Tibial artery (tissue), 4 donors: ENCODE data around the gene CGNL1.

Experiments used
- DNase-seq, 2 donors: peaks; one replicate each; pipeline ENCODE4 v3.0.0-alpha.2; 2019
- H3K27ac ChIP-seq, 2 donors: fragments of 200-600 bp; sonication (generic) in 1 of 2; 1 replicate in 1 of 2; 2 replicates in 1 of 2; pipeline ENCODE4 v1.5.1; 2018 to 2019; ENCODE audit warnings: mild to moderate bottlenecking in 1 of 2
- H3K27me3 ChIP-seq, 2 donors: fragments of 200-600 bp; sonication (generic) in 1 of 2; one replicate each; pipeline versions ENCODE4 v1.5.1 to v1.6.0; 2016 to 2019
- H3K36me3 ChIP-seq, 3 donors: fragments of 200-600 bp; sonication (generic) in 2 of 3; one replicate each; pipeline ENCODE4 v1.5.1; 2016 to 2019; ENCODE audit warnings: mild to moderate bottlenecking in 2 of 3
- H3K4me1 ChIP-seq, 4 donors: fragments of 200-600 bp; sonication (generic) in 2 of 4; 1 replicate in 3 of 4; 2 replicates in 1 of 4; pipeline ENCODE4 v1.5.1; 2016 to 2019
- H3K4me3 ChIP-seq, 2 donors: fragments of 200-600 bp; sonication (generic) in 1 of 2; 1 replicate in 1 of 2; 2 replicates in 1 of 2; pipeline ENCODE4 v1.5.1; 2018 to 2019; ENCODE audit warnings: mild to moderate bottlenecking in 2 of 2
- H3K9me3 ChIP-seq, 3 donors: fragments of 200-600 bp; sonication (generic) in 1 of 3; one replicate each; pipeline ENCODE4 v1.5.1; 2016 to 2019
- intact Hi-C: fragments of 100-400 bp; cut with DNase I; formaldehyde crosslinking; loops from one replicate; pipeline ENCODE4 v1.15.0; 2023; ENCODE audit warnings: low total_unique reads
- TF ChIP-seq, protein P1 (sequence below), 2 experiments: fragments of 200-600 bp in 1 of 2; fragments of 450-650 bp in 1 of 2; IDR thresholded peaks; one replicate each; pipeline ENCODE4 v1.5.1; 2017 to 2019; ENCODE audit warnings: antibody characterized with exemption in 2 of 2, mild to moderate bottlenecking in 1 of 2, moderate library complexity in 1 of 2

The CGNL1 gene

DNA sequence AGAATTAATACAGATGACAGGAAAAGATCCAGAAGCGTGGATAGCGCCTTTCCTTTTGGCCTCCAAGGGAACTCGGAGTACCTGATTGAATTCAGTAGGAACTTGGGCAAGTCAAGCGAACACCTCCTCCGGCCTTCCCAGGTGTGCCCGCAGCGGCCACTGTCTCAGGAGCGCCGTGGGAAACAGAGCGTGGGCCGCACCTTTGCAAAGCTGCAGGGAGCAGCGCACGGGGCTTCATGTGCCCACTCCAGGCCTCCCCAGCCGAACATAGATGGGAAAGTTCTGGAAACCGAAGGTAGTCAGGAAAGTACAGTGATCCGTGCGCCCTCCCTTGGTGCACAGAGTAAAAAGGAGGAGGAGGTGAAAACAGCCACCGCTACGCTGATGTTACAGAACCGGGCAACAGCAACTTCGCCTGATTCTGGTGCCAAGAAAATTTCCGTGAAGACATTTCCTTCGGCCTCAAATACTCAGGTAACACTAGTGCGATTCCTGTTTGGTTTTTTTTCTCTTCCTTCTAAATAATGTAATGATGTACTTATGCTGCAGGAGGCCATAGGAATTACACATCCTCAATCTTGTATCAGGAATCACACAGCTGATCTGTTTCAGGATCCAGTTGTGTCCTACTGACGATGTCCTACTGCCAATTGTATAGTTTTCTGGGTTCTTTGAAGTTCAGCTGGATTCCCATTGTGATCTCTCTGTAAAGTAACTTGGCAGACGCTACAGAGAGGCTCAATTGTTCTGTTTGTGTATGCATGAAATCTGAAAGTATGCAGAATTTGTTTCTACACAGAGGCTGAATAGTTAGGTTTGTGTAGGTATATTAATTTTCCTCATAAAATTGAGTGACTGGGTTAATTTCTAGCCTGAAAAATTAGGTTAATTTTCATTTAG lies 63.1 kb downstream of the CGNL1 start:
- Histone ChIP-seq H3K27ac (no peak overlapping the region), H3K36me3 (no peaks in the 10 kb centered on the region), H3K4me3 (no peak overlapping the region), H3K4me1 (peaks cover 0 to 5% (median 0%) of the 10 kb centered on the region in 4 donors), H3K9me3 (no peaks in the 10 kb centered on the region), H3K27me3 (no peaks in the 10 kb centered on the region)
- TF ChIP-seq, protein P1, sequence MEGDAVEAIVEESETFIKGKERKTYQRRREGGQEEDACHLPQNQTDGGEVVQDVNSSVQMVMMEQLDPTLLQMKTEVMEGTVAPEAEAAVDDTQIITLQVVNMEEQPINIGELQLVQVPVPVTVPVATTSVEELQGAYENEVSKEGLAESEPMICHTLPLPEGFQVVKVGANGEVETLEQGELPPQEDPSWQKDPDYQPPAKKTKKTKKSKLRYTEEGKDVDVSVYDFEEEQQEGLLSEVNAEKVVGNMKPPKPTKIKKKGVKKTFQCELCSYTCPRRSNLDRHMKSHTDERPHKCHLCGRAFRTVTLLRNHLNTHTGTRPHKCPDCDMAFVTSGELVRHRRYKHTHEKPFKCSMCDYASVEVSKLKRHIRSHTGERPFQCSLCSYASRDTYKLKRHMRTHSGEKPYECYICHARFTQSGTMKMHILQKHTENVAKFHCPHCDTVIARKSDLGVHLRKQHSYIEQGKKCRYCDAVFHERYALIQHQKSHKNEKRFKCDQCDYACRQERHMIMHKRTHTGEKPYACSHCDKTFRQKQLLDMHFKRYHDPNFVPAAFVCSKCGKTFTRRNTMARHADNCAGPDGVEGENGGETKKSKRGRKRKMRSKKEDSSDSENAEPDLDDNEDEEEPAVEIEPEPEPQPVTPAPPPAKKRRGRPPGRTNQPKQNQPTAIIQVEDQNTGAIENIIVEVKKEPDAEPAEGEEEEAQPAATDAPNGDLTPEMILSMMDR (IDR thresholded peaks at IDR 0.05): no peak
- no peak for DNase-seq
- intact Hi-C loops: no loop called here

DNA sequence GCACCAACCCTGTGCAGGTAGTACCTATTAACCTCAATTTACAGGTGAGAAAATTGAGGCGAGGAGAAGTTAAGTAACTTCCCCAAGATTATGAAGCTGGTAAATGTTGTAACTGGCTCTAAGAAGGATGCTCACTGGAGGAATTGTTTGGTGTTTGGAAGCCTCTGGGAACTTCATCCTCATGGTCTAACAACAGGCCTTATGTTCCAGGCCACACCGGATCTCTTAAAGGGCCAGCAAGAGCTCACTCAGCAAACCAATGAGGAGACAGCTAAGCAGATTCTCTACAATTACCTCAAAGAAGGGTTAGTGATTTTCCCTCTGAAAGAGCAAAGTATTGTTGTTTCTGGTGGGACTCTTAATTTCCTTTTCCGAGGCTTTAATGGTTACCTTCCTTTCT lies 63.9 kb downstream of the CGNL1 start:
- DNase-seq: no peak
- Histone ChIP-seq H3K9me3 (no peaks in the 10 kb centered on the region), H3K4me3 (no peak overlapping the region), H3K27me3 (no peaks in the 10 kb centered on the region), H3K4me1 (peaks cover 0 to 5% (median 2%) of the 10 kb centered on the region in 4 donors), H3K27ac (no peak overlapping the region), H3K36me3 (no peaks in the 10 kb centered on the region)
- TF ChIP-seq, protein P1 (IDR thresholded peaks at IDR 0.05): no peak
- intact Hi-C loops: no loop called here

GRCh38 chr15:57440799-57441198 lies 64.5 kb downstream of the CGNL1 start:
- no peak for DNase-seq
- Histone ChIP-seq H3K4me1 (peaks cover 0 to 5% (median 2%) of the 10 kb centered on the region in 4 donors), H3K36me3 (no peaks in the 10 kb centered on the region), H3K4me3 (no peak overlapping the region), H3K9me3 (no peaks in the 10 kb centered on the region), H3K27me3 (no peaks in the 10 kb centered on the region), H3K27ac (no peak overlapping the region)
- intact Hi-C loops: no loop called here
- TF ChIP-seq, protein P1 (IDR thresholded peaks at IDR 0.05): no peak

DNA sequence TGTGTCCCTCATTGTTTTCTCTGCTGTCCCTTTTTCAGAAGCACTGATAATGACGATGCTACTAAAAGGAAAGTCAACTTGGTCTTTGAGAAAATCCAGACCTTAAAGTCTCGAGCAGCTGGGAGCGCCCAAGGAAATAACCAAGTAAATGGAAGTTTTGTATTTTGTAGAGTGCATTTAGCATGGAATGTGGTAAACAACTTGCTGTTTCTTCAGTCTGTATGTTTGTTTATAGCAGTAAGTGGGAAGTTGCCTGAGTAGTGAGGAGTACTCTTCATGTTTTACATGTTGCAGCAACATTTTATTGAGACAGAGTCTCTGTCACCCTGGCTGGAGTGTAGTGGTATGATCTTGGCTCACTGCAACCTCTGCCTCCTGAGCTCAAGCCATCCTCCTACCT lies 66.0 kb downstream of the CGNL1 start:
- Histone ChIP-seq H3K4me1 (peaks cover 0 to 5% (median 2%) of the 10 kb centered on the region in 4 donors), H3K36me3 (no peaks in the 10 kb centered on the region), H3K9me3 (no peaks in the 10 kb centered on the region), H3K27ac (no peak overlapping the region), H3K27me3 (no peaks in the 10 kb centered on the region), H3K4me3 (no peak overlapping the region)
- TF ChIP-seq, protein P1 (IDR thresholded peaks at IDR 0.05): no peak
- DNase-seq: no peak
- intact Hi-C loops: no loop called here

DNA sequence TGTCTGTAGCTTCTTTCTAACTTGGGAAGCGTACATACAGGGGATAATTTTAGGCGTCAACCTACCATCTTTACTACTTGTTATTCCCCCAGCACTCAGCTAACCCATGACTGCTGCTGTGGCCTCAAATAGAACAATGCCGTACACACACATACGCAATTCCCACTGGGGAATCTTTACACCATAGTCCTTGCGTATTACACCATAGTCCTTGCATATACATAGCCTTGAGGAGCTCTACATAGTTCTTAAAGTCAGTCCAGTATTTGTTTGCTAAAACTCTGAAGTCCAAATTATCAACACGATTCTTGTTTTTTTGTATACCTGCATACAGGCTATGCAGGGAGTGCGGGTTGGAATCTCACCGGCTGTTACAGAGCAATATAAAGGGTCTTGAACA lies 67.2 kb downstream of the CGNL1 start:
- no peak for DNase-seq
- TF ChIP-seq, protein P1 (IDR thresholded peaks at IDR 0.05): no peak
- H3K9me3 ChIP-seq: no peaks in the 10 kb centered on the region
- intact Hi-C loops: no loop called here
- no peaks in the 10 kb centered on the region for H3K36me3 ChIP-seq
- no peak overlapping the region for H3K27ac ChIP-seq
- H3K4me1 ChIP-seq: peaks cover 0 to 5% (median 2%) of the 10 kb centered on the region in 4 donors
- no peak overlapping the region for H3K4me3 ChIP-seq
- H3K27me3 ChIP-seq: no peaks in the 10 kb centered on the region
